NCI-H748 (cell line): ENCODE data around the gene GPR50.

Experiments used
- DNase-seq: peaks from one replicate; lab custom pipeline; 2025; ENCODE audit not compliant: unreplicated experiment; lab: John Stamatoyannopoulos, UW

Gene GPR50

DNA sequence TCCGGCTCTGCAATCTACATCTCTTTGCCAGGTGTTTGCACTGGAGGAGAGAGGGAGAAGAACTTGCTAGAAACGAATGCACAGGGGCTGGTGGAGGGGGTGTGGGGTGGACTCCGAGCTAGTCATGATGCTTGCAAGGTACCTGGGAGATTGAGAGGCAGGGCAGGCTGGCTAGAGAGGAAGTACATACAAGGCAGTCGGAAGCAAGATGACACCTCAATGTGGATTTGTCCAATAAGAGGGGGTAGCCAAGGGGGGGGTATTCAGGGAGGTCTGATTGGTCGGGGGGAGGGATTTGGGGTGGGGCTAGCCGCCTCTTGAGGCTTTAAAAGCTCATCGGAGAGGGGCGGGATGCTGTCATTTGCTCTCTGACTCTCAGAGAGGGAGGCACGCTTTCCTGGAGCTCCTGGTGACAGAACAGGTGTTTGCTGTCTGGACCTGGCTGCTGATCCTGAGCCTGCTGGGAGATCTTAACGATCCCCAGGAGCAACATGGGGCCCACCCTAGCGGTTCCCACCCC is at the start of gene GPR50:
GPR50 (plus strand) TSS at position 354 of the 520 bp plus-strand sequence; CDS start at position 492, 138 bp downstream.
- peak; percentile 95 for DNase-seq

GRCh38 chrX:151132531-151132930 is 43.9 kb upstream of the GPR50 start:
- no peak for DNase-seq

DNA sequence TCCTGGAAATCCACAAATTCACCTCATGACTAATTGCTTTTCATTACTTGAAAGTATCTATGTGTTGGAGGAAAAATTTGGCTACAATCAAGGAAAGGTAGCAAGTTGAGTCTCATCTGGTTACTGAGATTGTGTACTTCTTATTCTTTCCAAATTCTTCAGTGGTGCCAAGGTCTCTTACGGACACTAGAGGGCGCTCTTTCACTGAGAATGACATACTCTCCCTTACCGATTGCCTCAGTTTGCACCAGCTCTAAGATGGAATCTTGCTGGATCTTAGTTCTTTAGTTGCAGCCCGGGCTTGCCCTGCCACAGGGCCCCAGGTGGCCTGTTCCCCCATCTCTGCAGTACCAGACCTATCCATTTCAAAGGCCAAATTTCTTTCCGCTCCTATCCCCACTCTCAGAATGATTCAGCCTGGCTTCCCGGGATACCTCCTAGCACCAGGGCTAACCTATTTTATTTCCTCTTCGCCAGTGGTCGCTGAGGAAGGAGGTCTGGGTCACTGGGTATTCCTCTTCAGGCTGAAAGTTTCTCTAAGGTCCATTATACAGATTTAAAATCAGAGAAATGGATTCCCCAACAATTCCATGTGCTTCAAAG is 24.6 kb upstream of the GPR50 start:
- DNase-seq = peak; percentile 53

GRCh38 chrX:151153086-151153485 is 23.3 kb upstream of the GPR50 start:
- DNase-seq = peak; percentile 14

- no peak for DNase-seq
These were observed 22.7 kb upstream of the GPR50 start for GRCh38 chrX:151153667-151154066.

DNA sequence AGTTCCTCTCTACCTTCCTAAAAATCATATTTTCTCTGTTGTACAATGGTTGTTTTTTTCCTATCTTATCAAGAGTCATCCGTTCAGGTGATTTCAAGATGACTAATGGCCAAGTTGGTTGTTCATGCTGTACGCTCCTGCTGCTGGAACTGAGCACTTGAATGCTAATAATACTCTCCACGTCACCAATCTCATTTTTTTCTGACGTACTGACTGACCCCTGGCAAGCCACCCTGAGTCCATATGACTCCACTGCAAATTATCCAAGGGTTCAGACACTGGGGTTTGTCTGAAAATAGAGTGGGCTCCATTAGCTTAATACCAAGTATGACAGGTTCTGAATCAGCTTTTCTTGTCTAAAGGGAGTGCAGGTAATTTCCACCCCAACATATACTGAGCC is 21.1 kb upstream of the GPR50 start:
- no peak for DNase-seq

GRCh38 chrX:151161690-151162089 is 14.7 kb upstream of the GPR50 start:
- DNase-seq = no peak

GRCh38 chrX:151167791-151168345 is 8.5 kb upstream of the GPR50 start:
- no peak for DNase-seq

DNA sequence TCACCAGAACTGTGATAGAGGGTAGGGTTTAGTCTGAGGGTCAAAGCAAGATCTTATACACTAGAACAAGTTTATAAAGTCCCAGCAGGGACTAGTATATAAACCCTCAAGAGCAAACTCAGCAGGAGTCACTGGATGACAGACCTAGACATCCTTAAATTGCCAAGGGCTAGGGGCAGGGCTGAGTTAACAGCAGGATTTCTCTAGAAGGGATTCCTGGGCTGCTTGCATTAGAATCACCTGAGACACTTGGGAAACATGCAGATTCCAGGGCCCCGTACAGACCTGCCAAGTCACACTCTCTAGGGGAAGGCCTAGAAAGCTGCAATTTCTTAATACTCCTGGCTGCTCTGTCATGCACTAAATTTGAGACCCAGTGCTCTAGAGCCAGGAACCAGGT is 6.6 kb upstream of the GPR50 start:
- DNase-seq = no peak

DNA sequence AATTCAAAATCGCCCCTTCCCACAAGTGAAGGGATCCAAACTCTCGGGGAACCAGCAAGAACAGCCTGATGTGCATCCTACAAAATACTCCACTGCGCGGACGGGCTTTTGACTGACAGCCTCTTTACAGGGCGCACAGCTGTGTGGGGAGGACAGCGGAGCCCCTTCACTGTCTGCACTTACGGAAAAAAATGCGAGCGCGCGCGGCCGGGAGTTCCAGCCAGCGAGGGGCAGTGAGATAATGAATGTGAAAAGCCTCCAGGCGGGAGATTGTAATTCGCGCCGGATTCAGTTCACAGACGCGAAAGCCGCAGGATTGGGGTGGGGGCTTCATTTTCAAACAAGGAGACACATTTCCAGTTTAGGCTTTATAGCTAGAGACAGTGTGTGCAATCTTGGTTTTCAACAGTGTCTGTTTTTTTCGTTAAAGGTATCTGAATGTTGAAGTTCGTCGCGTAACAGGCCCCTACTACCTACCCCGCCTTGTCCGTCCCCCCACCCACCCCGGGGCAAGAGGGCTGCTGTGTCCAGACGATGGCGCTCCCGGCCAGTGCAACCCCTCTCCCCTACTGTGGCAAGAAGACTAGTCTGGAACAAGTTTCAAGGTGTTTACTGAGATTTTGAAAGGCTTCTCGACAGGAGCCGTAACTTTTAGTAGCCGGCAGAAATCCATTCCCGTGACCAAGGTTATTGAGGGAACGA is 1.7 kb upstream of the GPR50 start:
- DNase-seq = peak; percentile 60

DNA sequence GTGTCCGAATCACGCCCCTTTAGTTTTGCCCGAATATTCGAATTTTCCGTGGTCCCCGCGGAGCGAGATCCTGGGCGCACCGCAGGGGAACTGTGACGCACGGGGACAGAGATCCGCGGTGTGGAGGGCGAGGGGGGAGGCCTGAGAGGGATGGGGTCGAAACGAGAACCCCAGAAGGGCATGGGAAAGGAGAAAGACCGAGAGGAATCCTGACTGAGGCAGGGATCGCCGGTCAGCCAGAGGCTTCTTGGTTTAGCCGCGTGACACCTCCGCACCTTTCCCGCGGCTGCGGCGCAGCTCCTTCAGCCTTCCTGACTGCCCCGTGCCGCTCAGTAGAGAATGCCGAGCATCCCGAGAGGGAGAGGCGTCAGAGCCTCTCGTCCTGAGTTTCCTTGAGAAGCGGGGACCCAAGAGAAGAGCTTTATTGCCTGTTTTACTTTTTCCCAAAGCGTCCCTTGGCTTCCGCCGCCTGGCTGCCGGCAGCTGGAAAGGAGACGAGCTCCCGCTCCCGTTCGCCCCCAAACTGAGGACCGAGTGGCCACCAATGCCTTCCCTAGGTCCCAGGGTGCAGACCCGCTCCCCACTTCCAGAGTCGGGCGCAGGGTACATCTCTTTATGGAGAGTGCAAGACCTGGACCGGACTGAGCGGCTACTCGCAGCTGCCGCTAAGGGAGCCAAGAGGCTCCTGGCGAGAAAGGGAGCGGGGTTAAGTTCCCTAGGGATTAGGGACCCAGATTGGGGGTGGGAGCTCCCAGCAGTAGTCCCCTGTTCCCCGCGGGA is 911 bp upstream of the GPR50 start:
- peak; percentile 52 for DNase-seq

GRCh38 chrX:151177141-151178027 is 1.0 kb downstream of the GPR50 start:
- peak; percentile 63 for DNase-seq

DNA sequence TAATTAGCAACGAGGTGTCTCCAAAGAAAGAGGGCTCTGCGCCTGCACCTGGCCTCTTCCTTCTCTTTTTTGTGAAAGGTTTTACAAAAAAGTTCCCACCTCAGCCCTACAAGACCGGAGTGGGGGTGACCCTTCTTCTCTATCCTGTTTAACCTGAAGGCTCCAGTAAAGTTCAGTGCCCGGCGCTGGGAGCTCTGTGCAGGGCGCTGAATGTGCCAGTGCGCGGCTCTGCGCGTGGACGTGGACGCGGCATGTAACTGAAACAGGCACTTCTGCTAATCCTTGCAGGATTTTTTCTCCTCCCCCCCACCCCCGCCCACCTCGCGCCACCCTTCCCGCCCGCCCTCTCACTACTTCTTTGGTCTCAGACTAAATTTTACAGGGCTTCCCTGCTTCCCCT is 2.4 kb downstream of the GPR50 start:
- DNase-seq = no peak

- no peak for DNase-seq
These were observed 4.0 kb downstream of the GPR50 start for GRCh38 chrX:151180400-151180799.

DNA sequence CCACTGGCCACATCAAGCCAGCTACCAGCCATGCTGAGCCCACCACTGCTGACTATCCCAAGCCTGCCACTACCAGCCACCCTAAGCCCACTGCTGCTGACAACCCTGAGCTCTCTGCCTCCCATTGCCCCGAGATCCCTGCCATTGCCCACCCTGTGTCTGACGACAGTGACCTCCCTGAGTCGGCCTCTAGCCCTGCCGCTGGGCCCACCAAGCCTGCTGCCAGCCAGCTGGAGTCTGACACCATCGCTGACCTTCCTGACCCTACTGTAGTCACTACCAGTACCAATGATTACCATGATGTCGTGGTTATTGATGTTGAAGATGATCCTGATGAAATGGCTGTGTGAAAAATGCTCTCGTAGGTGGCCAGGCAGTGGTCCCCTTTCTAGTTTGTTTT is 4.7 kb downstream of the GPR50 start:
- DNase-seq = no peak

DNA sequence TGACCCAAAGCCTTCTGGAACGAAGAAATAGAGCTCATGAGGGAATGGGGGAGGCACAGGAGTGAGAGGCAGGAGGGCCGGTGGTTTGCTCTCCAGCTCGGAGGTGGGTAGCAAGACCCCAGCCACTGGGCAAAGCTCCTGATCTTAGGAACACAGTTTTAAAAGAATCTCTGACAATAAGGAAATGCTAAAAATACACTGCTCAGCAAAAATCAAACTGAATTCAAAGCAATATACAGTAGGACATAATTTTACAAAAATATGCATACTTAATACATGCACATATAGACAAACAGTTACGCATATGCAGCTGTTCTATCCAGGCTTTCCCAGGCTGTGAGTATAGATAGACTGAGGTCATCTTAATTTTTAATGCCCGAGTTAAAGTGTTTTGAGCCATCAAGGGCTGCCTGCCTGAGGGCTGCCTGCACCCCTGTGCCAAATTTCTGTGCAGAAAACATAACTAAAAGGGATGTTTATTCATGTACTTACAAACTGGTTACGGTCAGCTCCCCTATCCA is 6.9 kb downstream of the GPR50 start:
- DNase-seq = no peak

- peak; percentile 23 for DNase-seq
These were observed 7.7 kb downstream of the GPR50 start for GRCh38 chrX:151183912-151184565.

DNA sequence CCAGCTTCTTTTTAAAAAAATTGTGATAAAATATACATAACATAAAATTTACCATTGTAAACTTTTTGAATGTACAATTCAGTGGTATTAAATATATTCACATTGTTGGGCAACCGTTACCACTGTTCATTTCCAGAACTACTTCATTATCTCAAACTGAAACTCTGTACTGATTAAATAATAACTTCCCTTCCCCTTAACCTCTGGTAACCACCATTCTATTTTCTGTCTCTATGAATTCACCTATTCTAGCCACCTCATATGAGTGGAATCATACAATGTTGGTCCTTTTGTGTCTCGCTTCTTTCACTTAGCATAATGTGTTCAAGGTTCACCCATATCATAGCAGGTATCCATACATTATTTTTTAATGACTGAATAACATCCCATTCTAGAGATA is 8.3 kb downstream of the GPR50 start:
- no peak for DNase-seq

- DNase-seq = no peak
These were observed 30.5 kb downstream of the GPR50 start for GRCh38 chrX:151206871-151207270.

DNA sequence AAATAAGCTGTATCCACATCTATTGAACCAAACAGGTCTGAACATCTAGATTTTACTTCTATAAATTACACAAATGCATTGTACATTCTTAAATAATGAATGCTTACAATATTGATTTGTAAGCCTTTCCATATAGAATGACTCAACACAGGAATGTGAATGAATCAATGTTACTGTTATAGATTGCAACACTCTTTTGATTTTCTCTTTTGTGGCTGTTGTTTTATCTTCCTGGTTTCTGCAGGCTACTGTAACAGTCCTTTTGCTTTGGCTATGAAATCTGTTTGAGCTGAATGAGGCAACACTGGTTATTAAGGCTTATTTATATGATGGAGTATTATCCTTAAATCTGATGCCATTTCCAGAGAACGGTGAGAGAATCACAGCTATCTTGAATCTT is 49.5 kb downstream of the GPR50 start:
- no peak for DNase-seq
